D341Med (cell line): Measurements from ENCODE around the gene TMEM59.
"Not testable (repeated sequence)": the region's sequence is repeated elsewhere in the genome, so short reads cannot be mapped to it uniquely, and the experiment has no call there.

ENCODE experiments used
- DNase-seq: peaks from one replicate; pipeline ENCODE4 v3.0.0; 2012; ENCODE audit warnings: low spot score

TMEM59 gene

DNA sequence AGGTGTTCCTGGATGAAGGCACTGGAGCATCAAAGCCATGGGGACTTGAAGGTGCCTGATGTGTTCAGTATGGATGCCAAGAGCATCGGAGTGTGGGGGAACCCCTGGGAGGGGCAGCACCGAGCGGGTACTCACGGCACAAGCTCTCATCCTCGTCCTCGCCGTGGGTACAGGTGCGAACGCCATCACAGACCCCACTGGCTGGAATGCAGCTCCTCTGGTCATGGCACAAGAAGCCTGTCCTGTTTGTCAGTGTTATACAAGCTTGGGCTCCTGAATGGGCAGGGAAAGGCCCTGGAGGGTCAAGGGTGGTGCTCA lies 41.0 kb downstream of the TMEM59 start:
- no peak for DNase-seq

DNA sequence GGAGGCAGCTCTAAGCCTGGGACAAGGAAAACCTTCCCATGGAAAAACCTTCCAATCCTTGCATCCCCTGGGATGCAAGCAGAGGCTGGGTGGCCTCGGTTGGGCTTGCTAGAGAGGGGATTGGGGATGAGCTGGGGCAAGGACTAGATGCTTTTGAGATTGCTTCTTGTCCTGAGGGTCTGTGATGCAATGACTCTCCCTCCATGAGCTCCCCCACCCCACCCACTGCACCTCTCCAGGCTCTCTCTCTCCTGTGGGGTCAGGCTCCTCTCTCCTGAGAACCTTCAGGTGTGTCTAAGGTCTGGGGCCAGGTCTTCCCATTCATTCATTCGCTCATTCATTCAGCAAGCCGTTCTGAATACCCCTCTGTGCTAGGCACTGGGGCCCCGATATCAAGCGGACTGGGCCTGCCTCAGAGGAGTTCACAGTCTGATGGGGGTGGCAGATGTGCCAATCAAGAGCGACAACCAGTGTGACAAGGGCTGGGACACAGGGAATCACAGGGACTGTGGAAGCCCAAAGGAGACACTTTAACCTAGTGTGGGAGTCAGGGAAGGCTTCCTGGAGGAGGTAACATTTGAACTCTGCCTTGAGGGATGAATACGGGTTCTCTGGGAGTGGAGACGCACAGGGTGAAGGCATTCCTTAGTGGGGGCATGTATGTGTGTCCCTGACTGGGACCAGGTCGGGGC lies 41.5 kb downstream of the TMEM59 start:
- no peak for DNase-seq

DNA sequence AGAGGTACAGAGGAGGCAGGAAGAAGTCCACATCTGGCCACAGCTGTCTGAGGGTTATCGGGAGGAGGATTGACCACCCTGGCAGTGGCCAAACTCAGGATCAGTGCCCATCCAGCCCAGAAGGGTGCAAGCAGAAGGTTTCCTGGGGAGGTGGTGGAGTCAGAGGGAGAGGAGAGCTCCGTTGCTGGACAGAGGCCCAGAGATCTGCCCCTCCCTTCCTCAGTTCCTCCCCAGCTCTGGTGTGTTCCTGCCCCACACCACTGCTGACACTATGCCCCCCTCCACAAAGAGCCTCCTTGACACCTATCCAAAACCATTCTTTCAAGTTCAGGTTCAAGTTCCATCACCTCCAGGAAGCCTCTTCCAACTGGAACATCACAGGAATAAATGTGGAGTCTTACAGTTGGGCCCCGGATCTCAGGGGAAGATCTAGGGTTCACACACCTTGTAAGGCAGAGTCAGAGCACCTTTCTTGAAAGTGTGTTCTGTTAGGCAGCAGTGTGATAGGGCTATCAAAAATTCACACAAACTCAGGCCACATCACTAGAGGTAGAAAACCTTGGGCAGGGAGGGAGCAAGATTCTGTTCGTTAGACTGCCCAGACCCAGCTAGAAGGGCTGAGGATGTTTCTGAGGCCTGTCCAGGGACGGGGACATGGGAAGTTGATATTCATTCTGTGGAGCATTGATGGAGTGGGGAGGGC lies 42.4 kb downstream of the TMEM59 start:
- no peak for DNase-seq

GRCh38 chr1:54009406-54009805 lies 43.6 kb downstream of the TMEM59 start:
- no peak for DNase-seq

- no peak for DNase-seq
These were observed 44.1 kb downstream of the TMEM59 start for GRCh38 chr1:54008876-54009275.

- DNase-seq: no peak
These were observed 45.4 kb downstream of the TMEM59 start for GRCh38 chr1:54007613-54008012.

DNA sequence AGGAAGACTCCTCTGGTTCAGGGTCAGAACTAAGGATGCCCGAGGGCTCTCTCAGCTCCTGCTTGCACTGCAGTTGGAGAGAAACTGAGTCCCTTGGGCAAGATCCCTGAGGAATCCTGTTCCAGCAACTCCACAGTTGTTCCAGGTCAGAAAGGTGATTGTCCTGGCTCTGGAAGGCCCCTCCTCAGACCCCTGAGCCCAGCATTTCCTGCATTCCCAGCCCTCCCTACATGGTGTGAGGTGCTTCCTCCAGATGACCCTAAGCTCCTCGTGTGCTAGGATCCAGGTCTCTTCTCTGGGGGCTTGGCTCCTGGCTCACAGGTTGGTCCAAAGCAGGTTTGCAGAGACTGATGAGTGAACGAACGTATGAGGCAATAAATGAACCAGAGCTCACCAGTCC lies 46.5 kb downstream of the TMEM59 start:
- no peak for DNase-seq

- DNase-seq: no peak
These were observed 48.4 kb downstream of the TMEM59 start for GRCh38 chr1:54004481-54005049.

DNA sequence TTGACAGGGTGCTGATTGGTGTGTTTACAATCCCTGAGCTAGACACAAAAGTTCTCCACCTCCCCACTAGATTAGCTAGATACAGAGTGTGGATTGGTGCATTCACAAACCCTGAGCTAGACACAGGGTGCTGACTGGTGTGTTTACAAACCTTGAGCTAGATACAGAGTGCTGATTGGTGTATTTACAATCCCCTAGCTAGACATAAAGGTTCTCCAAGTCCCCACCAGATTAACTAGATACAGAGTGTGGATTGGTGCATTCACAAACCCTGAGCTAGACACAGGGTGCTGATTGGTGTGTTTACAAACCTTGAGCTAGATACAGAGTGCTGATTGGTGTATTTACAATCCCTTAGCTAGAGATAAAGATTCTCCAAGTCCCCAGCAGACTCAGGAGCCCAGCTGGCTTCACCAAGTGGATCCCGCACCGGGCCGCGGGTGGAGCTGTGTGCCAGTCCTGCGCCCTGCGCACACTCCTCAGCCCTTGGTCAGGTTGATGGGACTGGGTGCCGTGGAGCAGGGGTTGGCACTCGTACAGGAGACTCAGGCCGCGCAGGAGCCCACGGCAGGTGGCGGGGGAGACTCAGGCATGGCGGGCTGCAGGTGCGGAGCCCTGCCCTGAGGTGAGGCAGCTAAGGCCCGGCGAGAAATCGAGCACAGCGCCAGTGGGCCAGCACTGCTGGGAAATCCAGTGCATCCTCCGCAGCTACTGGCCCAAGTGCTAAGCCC lies 49.1 kb downstream of the TMEM59 start:
- DNase-seq: not testable (repeated sequence)

GRCh38 chr1:54003249-54003646 lies 49.8 kb downstream of the TMEM59 start:
- no peak for DNase-seq

GRCh38 chr1:54002544-54003248 lies 50.3 kb downstream of the TMEM59 start:
- no peak for DNase-seq

DNA sequence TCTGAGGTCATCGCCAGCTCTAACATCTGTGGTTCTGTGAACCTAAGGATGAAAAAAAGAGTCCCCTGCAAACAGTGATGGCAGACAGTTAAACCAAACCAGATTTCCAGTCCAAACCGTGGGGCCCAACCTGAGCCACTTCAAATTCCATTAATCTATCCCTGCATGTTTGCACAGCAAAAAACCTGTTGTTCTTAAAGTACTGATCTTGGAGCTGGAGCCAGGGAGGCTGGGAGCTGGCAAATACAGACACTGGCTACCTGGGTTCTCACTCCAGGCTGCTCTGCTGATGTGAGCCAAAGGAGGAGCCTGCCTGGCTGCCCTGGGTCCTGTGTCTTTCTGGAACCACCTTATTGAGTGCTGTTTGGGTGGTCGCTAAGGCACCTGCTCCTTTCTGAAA lies 51.4 kb downstream of the TMEM59 start:
- DNase-seq: no peak

GRCh38 chr1:53999920-54000319 lies 53.1 kb downstream of the TMEM59 start:
- DNase-seq: no peak

- no peak for DNase-seq
These were observed 54.8 kb downstream of the TMEM59 start for GRCh38 chr1:53998223-53998622.

- no peak for DNase-seq
These were observed 57.3 kb downstream of the TMEM59 start for GRCh38 chr1:53995683-53996082.

DNA sequence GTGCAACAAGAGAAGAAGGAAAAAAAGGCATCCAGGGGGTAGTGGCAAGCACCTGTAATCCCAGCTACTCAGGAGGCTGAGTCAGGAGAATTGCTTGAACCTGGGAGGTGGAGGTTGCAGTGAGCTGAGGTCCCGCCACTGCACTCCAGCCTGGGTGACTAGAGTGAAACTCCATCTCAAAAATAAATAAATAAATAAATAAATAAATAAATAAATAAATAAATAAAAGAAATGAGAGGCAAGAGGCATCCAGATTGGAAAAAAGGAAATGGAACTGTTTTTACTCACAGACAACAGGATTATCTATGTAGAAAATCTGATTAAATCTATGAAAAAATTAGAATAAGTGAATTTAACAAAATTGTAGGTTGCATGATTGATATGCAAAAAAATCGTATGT lies 58.5 kb downstream of the TMEM59 start:
- not testable (repeated sequence) for DNase-seq

GRCh38 chr1:53992085-53992874 lies 60.7 kb downstream of the TMEM59 start:
- DNase-seq: no peak

GRCh38 chr1:53987880-53988279 lies 65.1 kb downstream of the TMEM59 start:
- no peak for DNase-seq

GRCh38 chr1:53986458-53986857 lies 66.5 kb downstream of the TMEM59 start:
- DNase-seq: no peak

- DNase-seq: no peak
These were observed 68.3 kb downstream of the TMEM59 start for GRCh38 chr1:53984726-53985125.

DNA sequence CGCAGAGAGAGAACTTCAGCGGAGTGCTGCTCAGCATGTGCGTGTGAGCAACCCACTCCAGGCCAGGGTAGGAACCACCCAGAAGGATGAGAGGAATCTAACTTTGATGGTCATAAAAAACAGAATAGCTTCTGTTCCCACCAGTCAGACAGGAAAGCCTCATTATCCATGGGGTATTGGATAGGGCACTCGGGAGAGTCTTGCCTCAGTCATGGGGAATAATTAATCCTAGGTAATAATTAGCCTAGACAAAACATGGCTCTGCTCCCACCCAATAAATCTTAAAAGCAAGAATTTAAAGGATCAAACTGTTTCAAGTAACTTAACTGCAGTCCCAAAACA lies 70.3 kb downstream of the TMEM59 start:
- no peak for DNase-seq
